ENCODE data around the gene RAB3GAP2.
"Not testable (repeated sequence)": the region's sequence is repeated elsewhere in the genome, so short reads cannot be mapped to it uniquely, and the experiment has no call there.

Gene RAB3GAP2

GRCh38 chr1:220135755-220136154 lies 136.5 kb downstream of the RAB3GAP2 start:
- DNase-seq: no peak

- no peak for DNase-seq
Measured at GRCh38 chr1:220129479-220130210, 142.6 kb downstream of the RAB3GAP2 start.

DNA sequence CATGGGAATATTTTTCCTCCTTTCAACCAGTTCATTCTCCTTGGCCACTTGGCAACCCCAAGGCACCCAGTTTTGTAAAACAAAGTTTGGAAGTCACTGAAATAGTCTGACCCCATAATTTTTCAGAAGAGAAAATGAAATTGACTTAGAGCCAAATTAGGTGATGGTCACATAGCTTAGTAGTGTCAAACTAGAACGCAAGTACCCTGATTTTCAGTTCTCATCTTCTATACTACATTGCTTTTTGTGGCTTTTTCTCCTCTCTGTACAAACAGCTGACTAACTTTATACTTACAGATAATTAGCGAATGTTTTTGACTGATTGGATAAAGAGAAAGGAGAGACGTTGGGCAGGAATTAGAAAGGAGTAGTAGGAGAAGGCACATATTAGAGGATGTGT lies 145.2 kb downstream of the RAB3GAP2 start:
- no peak for DNase-seq

GRCh38 chr1:220124542-220124941 lies 147.7 kb downstream of the RAB3GAP2 start:
- no peak for DNase-seq

DNA sequence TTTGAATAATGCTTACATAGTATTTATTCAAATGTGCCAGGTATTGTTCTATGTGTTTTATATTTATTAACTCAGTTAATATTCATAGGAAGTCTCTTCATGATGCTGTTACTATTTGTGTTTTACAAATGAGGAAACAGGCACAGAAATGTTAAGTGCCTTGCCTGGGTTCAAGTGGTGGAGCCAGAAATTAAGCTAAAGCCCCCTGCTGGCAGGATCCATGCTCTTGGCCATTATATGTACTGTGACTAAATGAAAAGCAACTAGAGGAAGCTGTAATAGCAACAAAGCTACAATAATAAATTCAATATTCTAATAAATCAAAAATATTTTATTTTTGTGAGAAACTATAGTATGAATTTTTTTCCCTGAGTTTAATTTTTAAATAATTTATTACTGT lies 148.4 kb downstream of the RAB3GAP2 start:
- no peak for DNase-seq

DNA sequence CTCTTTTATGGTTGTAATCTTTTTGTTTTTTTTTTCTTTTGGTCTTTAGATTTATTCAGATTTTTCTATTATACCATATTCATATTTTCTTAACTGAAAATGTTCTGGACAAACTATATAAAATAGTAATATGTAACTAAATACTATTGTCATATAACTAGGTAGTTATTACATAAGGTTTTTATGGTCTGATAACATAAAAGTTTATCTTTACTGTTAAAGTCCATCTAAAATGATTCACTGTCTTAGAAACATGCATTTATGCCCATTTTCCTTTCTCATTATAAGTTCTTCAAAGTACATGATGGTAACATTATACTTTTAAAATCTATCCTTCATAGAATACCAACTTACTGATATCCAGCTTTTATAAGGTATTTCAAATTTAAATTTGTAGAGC lies 149.2 kb downstream of the RAB3GAP2 start:
- no peak for DNase-seq

DNA sequence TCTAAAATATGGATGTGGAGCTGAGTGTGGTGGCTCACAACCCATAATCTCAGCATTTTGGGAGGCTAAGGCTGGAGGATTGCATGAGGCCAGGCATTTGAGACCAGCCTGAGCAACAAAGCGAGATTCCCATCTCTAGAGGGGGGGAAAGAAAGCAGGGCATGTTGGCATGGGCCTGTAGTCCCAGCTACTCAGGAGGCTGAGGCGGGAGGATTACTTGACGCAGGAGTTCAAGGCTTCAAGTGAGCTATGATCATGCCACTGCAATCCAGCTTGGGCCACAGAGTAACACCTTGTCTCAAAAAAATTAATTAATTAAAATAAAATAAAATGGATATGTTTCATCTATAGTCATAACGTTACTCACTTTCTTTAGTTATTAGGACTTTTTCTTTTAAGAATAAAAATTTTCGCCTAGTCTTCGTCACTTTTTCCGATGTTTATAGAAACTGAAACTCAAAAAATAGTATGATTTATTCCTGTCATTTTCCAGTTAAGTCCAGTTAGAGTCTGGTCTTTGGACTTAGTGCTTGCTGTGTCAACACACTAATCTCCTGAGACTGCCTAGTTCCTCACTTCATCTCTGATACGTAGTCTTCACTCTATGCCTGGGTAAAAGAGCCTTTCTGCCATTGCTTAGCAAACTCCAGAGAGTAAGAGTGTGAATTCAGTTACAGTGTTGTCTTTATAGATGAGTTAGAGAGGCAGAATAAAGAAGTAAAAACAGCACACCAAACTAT lies 150.3 kb downstream of the RAB3GAP2 start:
- DNase-seq: no peak

GRCh38 chr1:220119043-220119512 lies 153.2 kb downstream of the RAB3GAP2 start:
- no peak for DNase-seq

- DNase-seq: no peak
Measured at GRCh38 chr1:220113136-220113695, 159.0 kb downstream of the RAB3GAP2 start.

GRCh38 chr1:220112600-220112999 lies 159.7 kb downstream of the RAB3GAP2 start:
- DNase-seq: not testable (repeated sequence)

- not testable (repeated sequence) for DNase-seq
Measured at GRCh38 chr1:220110473-220110872, 161.8 kb downstream of the RAB3GAP2 start.

- no peak for DNase-seq
Measured at GRCh38 chr1:220099826-220100225, 172.4 kb downstream of the RAB3GAP2 start.

All from DMS 273 treated with DMSO at 0.1 percent for 48 hours (cell line).